DMS79 treated with DMSO at 0.1 percent for 48 hours (cell line): ENCODE data around the gene SLC12A6.
"Not testable (repeated sequence)": the region's sequence is repeated elsewhere in the genome, so short reads cannot be mapped to it uniquely, and the experiment has no call there.

Source experiments
- DNase-seq: peaks from one replicate; lab custom pipeline; 2025; lab: John Stamatoyannopoulos, UW

Gene SLC12A6

DNA sequence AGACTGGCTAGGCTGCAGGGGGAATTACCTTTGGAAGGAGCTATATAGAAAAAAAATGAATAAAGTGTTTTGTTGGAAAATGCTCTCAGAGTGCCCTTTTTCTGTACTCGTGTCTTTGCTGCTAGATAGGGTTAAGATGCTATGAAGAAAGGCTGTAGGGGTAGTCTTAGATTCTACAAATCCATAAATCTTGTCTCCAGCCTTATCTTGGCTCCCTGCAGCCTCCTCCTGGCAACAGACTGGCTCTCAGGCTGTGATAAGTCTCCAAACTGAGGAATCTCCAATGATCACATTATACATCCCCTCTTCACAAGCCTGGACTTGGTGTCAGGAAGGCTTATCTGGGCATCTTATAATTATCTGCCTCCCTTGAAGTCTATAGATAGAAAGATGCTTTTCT is 20.1 kb upstream of the SLC12A6 start:
- DNase-seq, result no peak

- no peak for DNase-seq
These were observed 17.7 kb upstream of the SLC12A6 start for GRCh38 chr15:34355241-34355640.

GRCh38 chr15:34354286-34354685 is 16.7 kb upstream of the SLC12A6 start:
- no peak for DNase-seq

- DNase-seq, result no peak
These were observed 16.0 kb upstream of the SLC12A6 start for GRCh38 chr15:34353627-34354026.

GRCh38 chr15:34352996-34353395 is 15.4 kb upstream of the SLC12A6 start:
- not testable (repeated sequence) for DNase-seq

- no peak for DNase-seq
These were observed 12.2 kb upstream of the SLC12A6 start for GRCh38 chr15:34349769-34350168.

DNA sequence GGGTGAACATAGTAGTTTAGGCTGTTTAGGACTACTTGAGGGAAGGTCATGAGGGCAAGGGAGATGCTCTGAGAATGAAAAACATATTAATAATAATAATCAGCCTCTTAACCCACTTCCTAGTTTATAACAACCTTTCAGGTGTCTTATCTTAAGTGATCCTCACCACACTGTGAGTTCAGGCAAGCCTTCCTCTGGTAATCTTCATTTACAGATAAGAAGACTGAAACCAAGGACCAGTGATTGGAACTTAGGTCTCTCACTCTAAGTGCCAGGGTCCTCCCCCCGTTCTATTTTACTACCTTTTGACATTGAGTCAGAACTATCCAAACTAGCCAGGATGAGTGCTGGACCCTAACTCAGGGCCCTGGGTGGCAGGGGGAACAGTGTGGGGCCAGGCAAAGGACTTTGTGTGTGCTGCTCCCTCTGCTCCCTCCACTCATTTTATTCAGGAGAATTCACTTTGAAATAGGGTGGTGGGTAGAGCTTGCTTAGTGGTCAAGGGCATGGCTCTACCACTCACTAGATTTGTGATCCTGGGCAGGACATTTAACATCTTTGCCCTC is 11.2 kb upstream of the SLC12A6 start:
- DNase-seq, result no peak

DNA sequence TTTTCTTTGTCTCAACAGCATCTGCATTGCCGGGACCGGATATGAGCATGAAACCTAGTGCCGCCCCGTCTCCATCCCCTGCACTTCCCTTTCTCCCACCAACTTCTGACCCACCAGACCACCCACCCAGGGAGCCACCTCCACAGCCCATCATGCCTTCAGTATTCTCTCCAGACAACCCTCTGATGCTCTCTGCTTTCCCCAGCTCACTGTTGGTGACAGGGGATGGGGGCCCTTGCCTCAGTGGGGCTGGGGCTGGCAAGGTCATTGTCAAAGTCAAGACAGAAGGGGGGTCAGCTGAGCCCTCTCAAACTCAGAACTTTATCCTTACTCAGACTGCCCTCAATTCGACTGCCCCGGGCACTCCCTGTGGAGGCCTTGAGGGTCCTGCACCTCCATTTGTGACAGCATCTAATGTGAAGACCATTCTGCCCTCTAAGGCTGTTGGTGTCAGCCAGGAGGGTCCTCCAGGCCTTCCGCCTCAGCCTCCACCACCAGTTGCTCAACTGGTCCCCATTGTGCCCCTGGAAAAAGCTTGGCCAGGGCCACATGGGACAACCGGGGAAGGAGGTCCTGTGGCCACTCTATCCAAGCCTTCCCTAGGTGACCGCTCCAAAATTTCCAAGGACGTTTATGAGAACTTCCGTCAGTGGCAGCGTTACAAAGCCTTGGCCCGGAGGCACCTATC is 10.5 kb upstream of the SLC12A6 start:
- DNase-seq, result no peak

DNA sequence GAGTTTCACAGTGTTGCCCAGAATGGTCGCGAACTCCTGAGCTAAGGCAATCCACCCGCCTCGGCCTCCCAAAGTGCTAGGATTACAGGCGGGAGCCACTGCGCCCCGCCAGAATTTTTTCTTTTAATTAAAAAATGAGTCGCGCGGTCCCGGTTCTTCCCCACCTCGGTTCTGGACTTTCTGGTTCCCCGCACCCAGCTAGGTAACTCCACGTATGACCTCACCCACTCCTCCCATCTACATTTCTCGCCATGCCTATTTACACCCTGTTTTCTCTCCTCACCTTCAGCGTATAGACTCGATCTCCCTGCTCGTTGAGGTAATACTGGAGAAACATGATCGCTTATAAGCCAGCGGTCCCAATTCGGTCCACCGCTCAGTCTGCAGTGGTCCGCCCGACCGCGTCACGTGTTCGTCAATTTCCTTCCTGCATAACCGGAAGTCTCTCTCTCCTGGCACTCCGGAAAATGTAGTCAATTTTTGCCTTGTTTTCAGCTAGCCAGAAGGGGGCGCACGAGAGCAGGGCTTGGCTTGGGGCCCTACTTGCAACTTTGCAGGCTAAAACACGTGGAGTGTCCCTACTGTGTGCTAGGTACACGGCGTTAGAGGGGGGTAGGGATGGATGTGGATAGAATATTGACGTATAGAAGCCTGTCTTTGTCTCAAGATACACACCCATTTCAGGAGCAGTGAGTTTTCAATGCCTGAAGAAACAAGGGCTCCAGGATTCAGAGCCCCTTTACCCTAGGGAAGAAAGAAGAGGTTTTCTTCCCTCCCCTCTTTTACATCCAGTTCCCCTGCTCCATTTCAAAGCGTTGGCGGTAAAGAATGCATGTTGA is 5.4 kb upstream of the SLC12A6 start, which contains the start of the genes NOP10 and NUTM1:
Gene NOP10, minus strand, starts transcription at position 400 of the 839 bp plus-strand sequence. Its CDS starts 63 bp downstream, at position 337.
Gene NUTM1, plus strand, starts transcription at position 579 of the 839 bp plus-strand sequence. CDS start 382 bp downstream, outside the sequence.
- peak; percentile 59 for DNase-seq

GRCh38 chr15:34342213-34342736 is 4.7 kb upstream of the SLC12A6 start:
- not testable (repeated sequence) for DNase-seq

DNA sequence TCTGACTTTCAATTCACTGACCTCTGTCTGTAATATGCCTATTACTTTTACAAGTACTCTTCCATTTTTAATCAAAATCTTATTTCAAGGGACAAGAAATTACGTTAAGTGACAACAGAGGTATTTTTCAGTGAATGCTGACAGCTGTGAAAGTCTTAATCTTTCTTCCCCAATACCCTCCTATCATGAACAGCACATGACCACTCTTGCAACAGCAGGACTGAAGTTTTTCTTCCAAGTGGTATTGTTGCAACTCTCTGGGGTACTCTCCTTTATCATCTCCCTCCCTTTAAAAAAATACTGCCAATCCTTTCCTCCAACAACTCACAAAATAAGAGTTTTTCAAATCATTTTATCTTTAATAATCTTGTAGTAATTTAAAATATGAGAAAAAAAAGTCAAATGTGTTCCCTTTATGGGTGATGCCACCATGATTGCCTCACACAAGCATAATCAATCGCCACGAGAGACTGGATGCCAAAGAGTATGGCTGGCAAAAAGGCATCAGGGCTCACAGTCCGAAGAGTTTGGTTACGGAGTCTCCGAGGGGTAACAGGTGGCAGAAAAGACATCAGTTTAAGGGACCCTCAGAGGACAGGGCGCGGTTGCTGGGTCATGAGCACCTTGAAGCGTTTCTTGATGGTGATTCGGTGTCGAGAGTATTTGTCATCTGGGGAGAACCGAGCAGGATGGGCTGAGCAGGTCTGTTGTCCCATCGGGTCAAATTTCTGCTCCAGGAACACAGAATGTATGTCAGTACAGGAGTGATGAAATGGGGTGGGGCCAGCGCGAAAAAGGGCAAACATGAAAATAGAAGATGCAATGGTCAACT is 4.0 kb upstream of the SLC12A6 start:
- DNase-seq, result no peak

- no peak for DNase-seq
These were observed 2.4 kb upstream of the SLC12A6 start for GRCh38 chr15:34339946-34340345.

DNA sequence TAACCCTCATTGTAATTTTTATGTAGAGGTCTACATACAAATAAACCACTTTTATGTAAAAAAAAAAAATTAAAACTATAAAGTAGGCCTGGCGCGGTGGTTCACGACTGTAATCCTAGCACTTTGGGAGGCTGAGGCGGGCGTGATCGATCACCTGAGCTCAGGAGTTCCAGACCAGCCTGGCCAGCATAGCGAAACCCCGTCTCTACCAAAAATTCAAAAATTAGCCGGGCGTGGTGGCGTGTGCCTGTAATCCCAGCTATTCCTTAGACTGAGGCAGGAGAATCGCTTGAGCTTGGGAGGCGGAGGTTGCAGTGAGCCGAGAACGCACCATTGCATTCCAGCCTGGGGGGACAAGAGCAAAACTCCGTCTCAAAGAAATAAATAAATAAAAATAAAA is 766 bp upstream of the SLC12A6 start:
- no peak for DNase-seq

DNA sequence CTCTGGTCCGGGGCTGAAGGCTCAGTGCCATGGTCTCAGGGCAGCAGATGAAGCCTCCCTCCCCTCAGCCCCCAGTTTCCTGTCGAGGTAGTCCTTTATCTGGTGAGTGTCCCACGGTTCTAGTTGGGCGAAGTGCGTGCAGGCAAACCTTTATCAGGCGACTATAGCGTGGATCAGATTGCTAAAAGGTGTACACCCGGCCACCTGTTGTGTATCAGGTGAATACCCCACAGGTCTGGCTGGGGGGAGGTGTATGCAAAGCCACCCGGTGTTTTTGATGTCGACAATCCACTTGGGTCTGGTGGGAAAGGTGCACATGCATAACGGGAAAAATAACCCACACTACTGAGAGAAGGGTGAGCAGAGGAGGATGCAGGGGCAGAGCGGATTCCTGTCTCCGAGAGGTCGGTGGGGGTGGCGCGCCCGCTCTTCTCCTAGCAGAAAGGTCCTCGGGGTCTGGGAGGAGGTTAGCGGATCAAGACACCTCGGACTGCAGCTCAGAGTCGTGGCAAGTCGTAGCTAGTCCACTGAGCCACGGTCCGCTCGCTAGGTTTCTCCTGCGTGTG is 507 bp downstream of the SLC12A6 start:
- DNase-seq, result no peak

- DNase-seq, result no peak
These were observed 1.2 kb downstream of the SLC12A6 start for GRCh38 chr15:34336231-34336990.

GRCh38 chr15:34335176-34336032 is 2.2 kb downstream of the SLC12A6 start:
- no peak for DNase-seq

DNA sequence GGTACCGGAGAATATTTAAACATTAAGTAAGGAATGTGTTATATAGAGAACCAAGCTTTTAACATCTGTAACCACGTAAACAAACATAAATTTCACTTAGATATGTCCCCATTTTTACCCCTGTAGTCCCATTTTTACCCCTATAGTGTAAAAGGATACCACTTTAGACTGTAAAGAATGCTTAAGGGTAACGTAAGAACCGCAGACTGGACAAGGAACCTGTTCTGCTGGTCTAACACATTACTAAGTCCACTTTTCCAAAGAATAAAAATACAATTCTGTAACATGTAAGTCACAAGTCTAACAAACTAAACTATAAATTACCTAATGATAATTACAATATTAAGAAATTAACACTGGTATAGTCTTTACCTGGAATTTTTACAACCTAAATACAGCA is 2.9 kb downstream of the SLC12A6 start:
- no peak for DNase-seq

DNA sequence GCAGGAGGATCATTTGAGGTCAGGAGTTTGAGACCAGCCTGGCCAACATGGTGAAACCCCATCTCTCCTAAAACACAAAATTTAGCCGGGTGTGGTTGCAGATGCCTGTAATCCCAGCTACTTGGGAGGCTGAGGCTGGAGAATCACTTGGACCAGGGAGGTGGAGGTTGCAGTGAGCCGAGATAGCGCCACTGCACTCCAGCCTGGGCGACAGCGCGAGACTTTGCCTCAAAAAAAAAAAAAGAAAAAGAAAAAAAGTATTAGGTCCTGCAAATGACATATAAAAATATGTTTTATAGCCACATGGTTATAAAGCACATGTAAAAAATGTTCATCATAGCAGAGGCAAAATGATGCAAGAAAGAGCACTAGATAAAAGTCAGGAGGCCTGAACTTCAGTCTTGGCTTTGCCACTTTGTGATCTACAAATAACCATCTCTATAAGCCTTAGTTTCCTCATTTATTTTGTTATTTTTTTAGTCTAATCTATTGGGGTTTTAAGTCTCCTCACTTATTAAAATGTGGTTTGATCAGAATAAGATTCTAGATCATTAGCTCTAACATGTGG is 4.9 kb downstream of the SLC12A6 start:
- no peak for DNase-seq

DNA sequence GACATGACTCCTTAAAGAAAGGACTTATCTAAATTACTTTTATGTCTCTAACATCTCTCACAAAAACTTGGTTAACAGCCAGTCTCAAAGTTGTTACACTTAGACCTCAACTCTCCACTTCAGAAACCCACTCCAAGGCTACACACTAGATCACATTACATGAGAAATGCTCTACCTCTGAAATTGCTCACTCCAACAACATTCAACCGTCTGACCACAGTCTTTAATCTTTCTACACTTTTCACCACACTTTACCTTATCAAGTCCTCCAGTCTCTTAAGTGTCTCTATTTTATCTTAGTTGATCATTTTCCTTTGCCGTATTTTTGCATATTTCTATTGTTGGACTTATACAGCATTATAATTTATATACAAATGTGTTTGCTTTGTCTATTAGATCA is 5.8 kb downstream of the SLC12A6 start:
- peak; percentile 50 for DNase-seq
